ENCODE data around the gene RNF208. TPM values are rescaled to one million over a fixed set of nuclear protein-coding genes. Genes with fewer than 3 reads are reported as not detected.

RNF208 gene
- polyA plus RNA-seq (2012; rRNA removed), result 2.0 and 2.7 TPM in 2 replicates
- 1.8 and 2.9 TPM in 2 replicates for polyA plus RNA-seq (2012; cell fraction: cytosol; rRNA removed)
- polyA plus RNA-seq (2012; cell fraction: nucleus; rRNA removed), result 6.1 and 13.6 TPM in 2 replicates

DNA sequence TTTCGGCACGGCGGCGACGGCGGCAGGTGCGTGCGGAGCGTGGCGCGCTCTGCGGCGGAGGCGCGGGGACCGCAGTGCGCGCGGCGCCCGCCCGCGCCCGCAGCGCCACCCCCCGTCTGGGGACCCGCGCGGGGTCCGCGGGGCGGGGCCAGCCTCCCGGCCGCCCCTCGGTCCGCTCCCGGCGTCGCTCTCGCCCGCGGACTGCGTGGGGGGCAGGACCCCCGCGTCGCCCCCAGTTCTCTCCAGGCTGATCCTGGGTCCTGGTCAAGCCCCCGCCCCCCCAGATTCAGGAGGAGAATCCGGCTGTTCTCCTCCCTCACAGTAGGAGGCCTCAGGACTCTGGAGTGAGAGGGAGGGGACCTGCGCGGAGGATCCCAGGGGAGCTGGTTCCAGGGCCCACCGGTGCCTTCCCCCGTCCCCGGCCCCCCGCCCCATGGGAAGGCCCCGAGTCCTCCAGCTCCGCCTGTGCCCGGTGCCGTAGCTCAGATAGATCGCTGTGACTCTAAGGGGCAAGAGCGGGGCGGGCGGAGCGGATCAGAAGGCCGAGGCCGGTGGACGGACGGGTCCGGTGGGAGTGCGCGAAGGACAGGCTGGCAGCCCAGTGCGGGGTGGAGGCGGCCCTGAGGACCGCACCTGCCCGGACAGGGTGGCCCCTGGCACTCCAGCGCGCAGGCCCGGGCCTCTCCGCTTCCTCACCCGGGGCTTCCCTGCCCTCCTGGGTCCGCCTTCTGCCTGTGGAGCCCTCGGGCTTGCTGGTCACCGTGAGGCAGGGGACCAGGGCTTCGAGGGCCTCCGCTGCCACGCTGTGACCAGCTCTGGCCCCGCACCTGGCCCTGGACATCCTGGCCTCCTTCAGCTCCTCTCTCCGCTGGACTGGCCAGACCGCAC lies at the start of gene RNF208:
TSS of gene RNF208 (minus strand) at position 51 of the 888 bp plus-strand sequence. CDS start 1,028 bp downstream, outside the sequence.
- Histone ChIP-seq H2AFZ (ENCODE audit: low read depth) (0 out of 2 replicates have a peak within 1 kb of the TSS, but pooled peaks have one; percentile 46), H3K4me3 (ENCODE audit: low read depth in 2 of 2, low read length in 1 of 2) (peak within 1 kb of the TSS; percentile 56; a peak in 3 of 4 replicates), H3K27ac (ENCODE audit: low read depth in 2 of 2, low read length in 1 of 2) (peak within 1 kb of the TSS; percentile 15 to 76; a peak in 2 of 4 replicates), H3K4me1 (ENCODE audit: control insufficient read depth in 1 of 2, insufficient read depth in 2 of 2, low read depth in 1 of 2, low read length in 1 of 2) (peaks cover 5 to 33% of the 10 kb centered on the region in 2 experiments; a peak in 1 of 4 replicates), H3K36me3 (replicated peaks in 1 of 2; ENCODE audit: control insufficient read depth in 1 of 2, insufficient read depth in 2 of 2, low read length in 1 of 2) (no peaks in the 10 kb centered on the region), H3K9ac (peak within 1 kb of the TSS; percentile 49), H3K79me2 (ENCODE audit: insufficient read depth) (no peaks in the 10 kb centered on the region), H3K4me2 (peak within 1 kb of the TSS; percentile 99), H3K9me2 (no peaks in the 10 kb centered on the region), H3K27me3 (ENCODE audit: insufficient read depth) (no peaks in the 10 kb centered on the region), H4K20me1 (ENCODE audit: insufficient read depth) (no peaks in the 10 kb centered on the region), H3F3A (replicated peaks; ENCODE audit: insufficient read depth) (peaks cover 16% of the 10 kb centered on the region), H3K9me3 (no peaks in the 10 kb centered on the region)
- POLR2A ChIA-PET, result interaction anchor here (0.8 to 3.4 kb wide), 8 partner anchors 18 to 136 kb away, joined by 3 to 18 read pairs (median 4); partner anchors contain the start of genes ANAPC2, MAN1B1, NDOR1 and SSNA1
- CTCF ChIA-PET, result interaction anchor here (0.6 to 7.7 kb wide), 9 partner anchors 14 to 176 kb away, joined by 3 to 95 read pairs (median 3); partner anchors contain the start of genes NELFB, NPDC1 and TPRN
- 23% methylated on average over 6 of the region's 88 CpGs for WGBS (ENCODE audit: low lambda C conversion rate)
- peak; percentile 80 for DNase-seq
- TF ChIP-seq RAD21 (IDR thresholded peaks at IDR 0.05; ENCODE audit: low read length), result no peak
- no peak for TF ChIP-seq FOSL2 (IDR thresholded peaks at IDR 0.05; ENCODE audit: borderline replicate concordance, low read depth)
- TF ChIP-seq EZH2phosphoT487 (IDR thresholded peaks at IDR 0.05; ENCODE audit: borderline replicate concordance, low read depth), result no peak
- no peak for TF ChIP-seq POLR2AphosphoS5 (IDR thresholded peaks at IDR 0.05; ENCODE audit: low read depth, low read length)
- TF ChIP-seq RCOR1 (IDR thresholded peaks at IDR 0.05; ENCODE audit: low read length), result no peak
- no peak for TF ChIP-seq ZBTB33 (IDR thresholded peaks at IDR 0.05; ENCODE audit: borderline replicate concordance, low read depth)
- TF ChIP-seq, protein P1, sequence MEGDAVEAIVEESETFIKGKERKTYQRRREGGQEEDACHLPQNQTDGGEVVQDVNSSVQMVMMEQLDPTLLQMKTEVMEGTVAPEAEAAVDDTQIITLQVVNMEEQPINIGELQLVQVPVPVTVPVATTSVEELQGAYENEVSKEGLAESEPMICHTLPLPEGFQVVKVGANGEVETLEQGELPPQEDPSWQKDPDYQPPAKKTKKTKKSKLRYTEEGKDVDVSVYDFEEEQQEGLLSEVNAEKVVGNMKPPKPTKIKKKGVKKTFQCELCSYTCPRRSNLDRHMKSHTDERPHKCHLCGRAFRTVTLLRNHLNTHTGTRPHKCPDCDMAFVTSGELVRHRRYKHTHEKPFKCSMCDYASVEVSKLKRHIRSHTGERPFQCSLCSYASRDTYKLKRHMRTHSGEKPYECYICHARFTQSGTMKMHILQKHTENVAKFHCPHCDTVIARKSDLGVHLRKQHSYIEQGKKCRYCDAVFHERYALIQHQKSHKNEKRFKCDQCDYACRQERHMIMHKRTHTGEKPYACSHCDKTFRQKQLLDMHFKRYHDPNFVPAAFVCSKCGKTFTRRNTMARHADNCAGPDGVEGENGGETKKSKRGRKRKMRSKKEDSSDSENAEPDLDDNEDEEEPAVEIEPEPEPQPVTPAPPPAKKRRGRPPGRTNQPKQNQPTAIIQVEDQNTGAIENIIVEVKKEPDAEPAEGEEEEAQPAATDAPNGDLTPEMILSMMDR (IDR thresholded peaks at IDR 0.05), result no peak
- TF ChIP-seq CHD2 (IDR thresholded peaks at IDR 0.05; ENCODE audit: low read length, partially characterized antibody), result no peak
- TF ChIP-seq FOXJ3 (CRISPR knock-in tag; IDR thresholded peaks at IDR 0.05), result no peak
- TF ChIP-seq RXRA (IDR thresholded peaks at IDR 0.05; ENCODE audit: borderline replicate concordance, low read depth), result no peak
- no peak for TF ChIP-seq SIN3A (IDR thresholded peaks at IDR 0.05; ENCODE audit: borderline replicate concordance, low read depth, low read length)
- no peak for TF ChIP-seq TCF12 (IDR thresholded peaks at IDR 0.05)
- TF ChIP-seq, protein P2, sequence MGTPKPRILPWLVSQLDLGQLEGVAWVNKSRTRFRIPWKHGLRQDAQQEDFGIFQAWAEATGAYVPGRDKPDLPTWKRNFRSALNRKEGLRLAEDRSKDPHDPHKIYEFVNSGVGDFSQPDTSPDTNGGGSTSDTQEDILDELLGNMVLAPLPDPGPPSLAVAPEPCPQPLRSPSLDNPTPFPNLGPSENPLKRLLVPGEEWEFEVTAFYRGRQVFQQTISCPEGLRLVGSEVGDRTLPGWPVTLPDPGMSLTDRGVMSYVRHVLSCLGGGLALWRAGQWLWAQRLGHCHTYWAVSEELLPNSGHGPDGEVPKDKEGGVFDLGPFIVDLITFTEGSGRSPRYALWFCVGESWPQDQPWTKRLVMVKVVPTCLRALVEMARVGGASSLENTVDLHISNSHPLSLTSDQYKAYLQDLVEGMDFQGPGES (IDR thresholded peaks at IDR 0.05; ENCODE audit: low read depth, low read length), result no peak
- no peak for TF ChIP-seq NRF1 (IDR thresholded peaks at IDR 0.05; ENCODE audit: low read depth, low read length)
- no peak for TF ChIP-seq YY1 (IDR thresholded peaks at IDR 0.05; ENCODE audit: low read depth)
- TF ChIP-seq, protein P3, sequence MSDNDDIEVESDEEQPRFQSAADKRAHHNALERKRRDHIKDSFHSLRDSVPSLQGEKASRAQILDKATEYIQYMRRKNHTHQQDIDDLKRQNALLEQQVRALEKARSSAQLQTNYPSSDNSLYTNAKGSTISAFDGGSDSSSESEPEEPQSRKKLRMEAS (IDR thresholded peaks at IDR 0.05; ENCODE audit: low read depth), result no peak
- TF ChIP-seq MEF2A (IDR thresholded peaks at IDR 0.05; ENCODE audit: borderline replicate concordance, low read depth), result no peak
- no peak for TF ChIP-seq TEAD4 (IDR thresholded peaks at IDR 0.05; ENCODE audit: borderline replicate concordance, insufficient read depth)
- no peak for TF ChIP-seq JUND (IDR thresholded peaks at IDR 0.05)
- TF ChIP-seq RFX5 (IDR thresholded peaks at IDR 0.05; ENCODE audit: low read length), result no peak

Measured in SK-N-SH (cell line).